Stimulated activated CD4-positive, alpha-beta T cell treated with anti-CD3 and anti-CD28 coated beads, Interleukin-4, amount 100 ng/mL, for 48 hours (primary cell): ENCODE measurements around the gene ARL4D.
"Not testable (repeated sequence)": the region's sequence is repeated elsewhere in the genome, so short reads cannot be mapped to it uniquely, and the experiment has no call there.

Experiments used
- DNase-seq, 2 donors: peaks; one replicate each; pipeline ENCODE4 v3.0.0-alpha.2; 2020; ENCODE audit warnings: low read depth in 2 of 2

ARL4D gene

GRCh38 chr17:43369986-43370385 is 28.8 kb upstream of the ARL4D start:
- DNase-seq = no peak

DNA sequence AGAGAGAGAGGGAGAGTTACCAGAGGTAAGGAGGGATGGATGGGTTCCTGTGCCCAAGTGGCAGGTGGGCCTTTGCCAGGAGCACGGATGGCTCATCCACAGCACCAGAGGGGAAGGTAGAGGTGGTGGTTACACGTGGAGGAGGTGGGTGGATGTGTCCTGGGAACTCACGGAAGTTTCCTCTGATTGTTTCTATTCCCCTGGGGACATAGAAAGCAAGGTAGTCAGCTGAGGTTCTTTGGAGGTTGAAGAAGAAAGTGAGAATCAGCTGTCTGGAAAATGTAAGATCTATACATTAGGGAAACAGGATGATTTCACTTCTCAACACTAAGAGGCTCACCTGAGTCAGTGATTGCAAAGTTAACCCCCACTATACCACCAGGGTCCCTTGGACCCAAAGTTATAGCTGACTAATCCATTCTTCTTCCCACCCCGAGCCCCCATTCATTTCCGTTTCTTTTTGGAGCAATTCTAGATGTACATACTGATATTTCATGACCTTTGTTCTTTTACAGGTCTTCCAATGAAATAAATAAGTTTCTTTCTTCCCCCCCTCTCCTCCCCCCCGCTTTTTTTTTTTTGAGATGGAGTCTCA is 27.5 kb upstream of the ARL4D start:
- no peak for DNase-seq

DNA sequence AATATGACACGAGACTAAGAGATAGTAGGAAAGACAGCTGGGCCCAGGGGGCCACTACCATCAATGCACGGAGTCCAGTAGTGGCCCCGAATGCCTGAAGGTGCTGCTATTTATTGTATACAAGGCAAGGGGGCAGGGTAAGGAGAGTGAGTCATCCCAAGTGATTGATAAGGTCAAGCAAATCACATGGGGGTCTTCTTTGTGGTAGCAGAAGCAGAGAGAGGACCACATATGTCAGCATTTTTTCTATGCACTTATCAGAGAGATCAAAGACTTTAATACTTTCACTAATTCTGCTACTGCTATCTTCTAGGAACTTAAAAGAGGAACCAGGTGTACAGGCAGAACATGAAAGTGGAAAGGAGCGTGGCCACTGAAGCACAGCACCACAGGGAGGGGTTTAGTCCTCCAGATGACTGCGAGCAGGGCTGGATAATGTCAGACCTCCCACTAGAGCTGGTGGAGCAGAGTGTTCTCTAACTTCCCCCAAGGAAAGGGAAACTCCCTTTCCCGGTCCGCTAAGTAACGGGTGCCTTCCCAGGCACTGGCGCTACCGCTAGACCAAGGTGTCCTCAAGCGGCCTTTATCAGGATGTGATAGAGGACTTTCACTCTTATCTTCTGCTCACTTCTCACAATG is 26.4 kb upstream of the ARL4D start:
- no peak for DNase-seq

- no peak for DNase-seq
These were observed 25.4 kb upstream of the ARL4D start for GRCh38 chr17:43373356-43373755.

- DNase-seq = not testable (repeated sequence)
These were observed 22.9 kb upstream of the ARL4D start for GRCh38 chr17:43375915-43376314.

DNA sequence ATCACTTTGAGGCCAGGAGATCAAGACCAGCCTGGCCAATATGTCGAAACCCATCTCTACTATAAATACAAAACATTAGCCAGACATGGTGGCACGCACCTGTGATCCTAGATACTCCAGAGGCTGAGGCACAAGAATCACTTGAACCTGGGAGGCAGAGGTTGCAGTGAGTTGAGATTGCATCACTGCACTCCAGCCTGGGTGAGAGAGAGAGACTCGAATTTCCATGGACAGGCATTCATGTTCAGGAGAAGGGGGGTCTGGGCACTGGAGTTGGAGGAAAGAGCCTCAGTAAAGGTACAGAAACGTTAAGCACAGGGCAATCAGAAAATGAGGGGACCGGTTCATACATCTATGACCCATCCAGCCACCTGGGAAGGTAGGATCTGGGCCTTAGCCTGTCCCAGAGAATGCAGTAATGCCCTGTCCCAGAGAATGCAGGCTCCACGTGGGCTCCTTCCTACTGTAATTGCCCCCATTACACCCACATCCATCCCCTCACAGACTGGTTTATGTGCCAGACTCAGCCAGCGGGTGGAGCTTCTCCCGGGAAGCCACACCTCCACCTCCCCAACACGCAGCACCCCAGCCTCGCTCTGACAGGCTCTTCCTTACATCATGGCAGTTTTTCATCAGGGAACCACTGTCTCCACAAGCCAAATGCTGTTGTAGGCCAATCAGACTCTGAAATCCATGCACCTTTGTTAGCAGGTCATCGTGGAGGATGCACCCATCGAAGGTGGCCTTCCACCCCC is 21.6 kb upstream of the ARL4D start:
- no peak for DNase-seq

GRCh38 chr17:43378766-43379165 is 20.0 kb upstream of the ARL4D start:
- no peak for DNase-seq

DNA sequence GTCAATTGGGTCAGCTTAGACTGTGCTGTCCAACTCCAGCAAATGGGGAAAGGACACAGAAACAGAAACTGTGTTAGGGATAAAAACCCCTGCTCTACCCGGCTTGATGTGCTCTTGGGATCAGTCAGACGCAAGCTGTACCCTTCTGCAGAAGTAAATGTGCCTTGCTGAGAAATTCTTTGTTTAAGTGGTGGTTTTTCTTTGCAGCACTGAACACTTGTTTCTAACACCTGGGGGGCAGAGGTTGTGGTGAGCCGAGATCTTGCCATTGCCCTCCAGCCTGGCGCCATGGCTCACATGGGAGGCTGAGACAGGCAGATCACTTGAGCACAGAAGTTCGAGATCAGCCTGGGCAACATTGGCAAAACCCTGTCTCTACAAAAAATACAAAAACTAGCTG is 18.5 kb upstream of the ARL4D start:
- no peak for DNase-seq

GRCh38 chr17:43381204-43381603 is 17.6 kb upstream of the ARL4D start:
- DNase-seq = no peak

GRCh38 chr17:43381621-43382020 is 17.2 kb upstream of the ARL4D start:
- no peak for DNase-seq

DNA sequence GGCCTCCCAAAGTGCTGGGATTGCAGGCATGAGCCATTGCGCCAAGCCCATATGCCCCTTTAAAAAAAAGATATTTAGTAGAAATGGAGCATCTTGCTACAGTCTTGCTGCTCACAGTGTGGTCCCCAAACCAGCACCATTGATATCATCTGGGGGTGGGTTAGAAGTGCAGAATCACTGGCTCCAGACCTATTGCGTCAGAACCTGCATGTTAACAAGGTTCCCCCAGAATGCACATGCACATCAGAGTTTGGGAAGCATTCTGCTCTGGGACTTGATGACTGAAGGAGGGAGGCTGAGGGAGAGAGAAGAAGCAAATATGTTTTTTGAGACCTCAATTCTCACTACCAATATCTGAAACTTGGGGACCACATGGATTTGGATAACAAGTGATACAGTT is 16.0 kb upstream of the ARL4D start:
- DNase-seq = no peak

GRCh38 chr17:43383372-43383771 is 15.4 kb upstream of the ARL4D start:
- no peak for DNase-seq

- DNase-seq = no peak
These were observed 14.8 kb upstream of the ARL4D start for GRCh38 chr17:43383826-43384475.

GRCh38 chr17:43384476-43384862 is 14.3 kb upstream of the ARL4D start:
- no peak for DNase-seq

- DNase-seq = no peak
These were observed 13.6 kb upstream of the ARL4D start for GRCh38 chr17:43385046-43385831.

- peak; percentile 83 to 90 for DNase-seq
These were observed 10.3 kb upstream of the ARL4D start for GRCh38 chr17:43388359-43389045.

- peak; percentile 68 to 78 for DNase-seq
These were observed 9.5 kb upstream of the ARL4D start for GRCh38 chr17:43389046-43389947.

DNA sequence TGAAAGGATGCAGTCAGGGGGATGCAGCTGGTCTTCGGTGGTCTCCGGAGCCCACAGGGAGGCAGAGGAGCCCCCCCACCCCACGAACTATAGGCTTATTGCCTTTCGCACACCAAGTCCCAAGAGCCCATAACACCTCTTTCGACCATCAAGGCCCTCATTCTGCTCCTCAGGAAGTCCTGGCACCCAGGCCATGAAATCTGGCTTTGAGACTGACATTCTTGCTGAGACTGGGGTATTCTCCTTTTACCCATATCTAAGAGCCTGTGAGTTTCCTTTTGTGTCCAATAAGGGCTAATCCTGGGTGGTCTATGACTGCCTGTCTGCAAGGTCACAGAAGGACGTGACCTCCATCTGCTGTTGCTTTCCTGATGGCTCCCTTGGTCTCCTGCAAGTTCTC is 6.4 kb upstream of the ARL4D start:
- no peak for DNase-seq

DNA sequence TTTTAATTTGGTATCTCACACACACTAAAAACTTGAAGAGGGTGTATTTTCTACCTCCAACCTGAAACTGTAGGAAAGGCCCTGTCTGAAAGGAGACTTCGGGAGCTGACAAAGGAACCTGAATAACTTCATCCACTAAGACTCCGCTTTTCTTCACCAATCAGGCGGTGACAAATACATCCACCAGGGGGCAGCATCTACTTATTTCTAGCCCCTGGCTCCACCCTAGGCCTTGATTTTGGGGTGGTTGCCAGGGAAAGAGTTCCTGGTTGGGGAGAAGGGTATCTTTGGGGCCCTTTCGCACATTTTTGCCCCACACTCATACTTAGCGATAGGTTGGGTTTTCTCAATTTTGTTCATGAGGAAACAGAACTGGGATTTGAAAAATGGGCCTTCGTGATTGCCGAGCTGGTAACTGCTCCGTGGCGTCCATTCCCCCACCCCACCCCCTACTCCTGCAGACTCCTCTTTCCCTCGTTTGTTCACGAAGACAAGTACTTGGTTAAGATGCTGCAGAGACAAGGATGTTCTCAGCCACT is 4.8 kb upstream of the ARL4D start:
- peak; percentile 84 to 92 for DNase-seq

DNA sequence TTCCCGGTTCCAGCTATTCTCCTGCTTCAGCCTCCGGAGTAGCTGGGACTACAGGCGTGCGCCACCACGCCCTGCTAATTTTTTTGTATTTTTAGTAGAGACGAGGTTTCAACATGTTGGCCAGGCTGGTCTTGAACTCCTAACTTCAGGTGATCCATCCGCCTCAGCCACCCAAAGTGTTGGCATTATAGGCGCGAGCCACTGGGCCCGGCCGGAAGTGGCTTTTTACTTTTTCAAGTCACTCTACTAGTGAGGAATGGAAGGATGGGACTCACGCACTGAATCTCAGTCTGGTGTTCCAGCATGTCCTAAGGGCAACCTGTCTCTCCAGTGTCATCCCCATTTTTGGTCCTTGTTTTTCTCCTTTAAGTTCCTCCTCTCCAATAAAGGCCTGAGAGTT is 4.1 kb upstream of the ARL4D start:
- not testable (repeated sequence) for DNase-seq
